Activated effector memory CD4-positive, alpha-beta T cell treated with anti-CD3 and anti-CD28 coated beads, Interleukin-2, amount 50 U/mL, for 16 hours (primary cell): ENCODE results near the gene TMEM139.

Experiments
- DNase-seq: peaks from one replicate; pipeline ENCODE4 v3.0.0-alpha.2; 2020

The TMEM139 gene

DNA sequence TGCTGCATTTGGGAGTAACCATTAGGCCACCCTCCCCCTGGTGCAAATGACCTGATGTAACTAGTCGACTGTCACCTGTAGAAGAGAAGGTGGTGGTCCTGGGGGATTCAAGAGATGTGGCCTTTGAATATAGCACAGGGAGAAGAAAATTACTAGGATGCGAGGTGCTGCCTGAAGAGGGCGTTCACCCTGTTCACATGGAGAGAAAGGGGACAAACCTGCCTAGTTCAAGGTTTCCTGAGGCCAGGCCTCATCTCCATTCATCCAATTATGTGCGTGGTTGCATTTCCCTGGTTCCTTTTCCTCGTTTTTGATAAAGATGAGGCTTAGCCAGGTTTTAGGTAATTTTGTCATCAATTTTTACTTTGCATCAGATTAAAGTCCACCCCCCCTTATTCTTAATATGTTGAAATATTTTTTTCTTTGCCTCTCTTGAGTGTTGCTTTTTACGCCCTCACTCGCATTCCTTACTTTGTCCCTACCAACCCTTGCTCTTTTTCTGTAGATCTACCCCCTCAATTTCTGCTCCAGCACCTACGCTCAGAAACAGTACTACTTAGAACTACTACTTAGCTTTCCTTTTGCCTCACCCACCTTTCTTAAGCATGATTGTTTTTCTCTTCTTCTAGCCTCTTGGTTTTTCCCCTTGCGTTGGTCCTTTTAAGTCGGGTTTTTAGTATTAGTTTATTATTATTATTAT lies 44.9 kb downstream of the TMEM139 start:
- DNase-seq = no peak

DNA sequence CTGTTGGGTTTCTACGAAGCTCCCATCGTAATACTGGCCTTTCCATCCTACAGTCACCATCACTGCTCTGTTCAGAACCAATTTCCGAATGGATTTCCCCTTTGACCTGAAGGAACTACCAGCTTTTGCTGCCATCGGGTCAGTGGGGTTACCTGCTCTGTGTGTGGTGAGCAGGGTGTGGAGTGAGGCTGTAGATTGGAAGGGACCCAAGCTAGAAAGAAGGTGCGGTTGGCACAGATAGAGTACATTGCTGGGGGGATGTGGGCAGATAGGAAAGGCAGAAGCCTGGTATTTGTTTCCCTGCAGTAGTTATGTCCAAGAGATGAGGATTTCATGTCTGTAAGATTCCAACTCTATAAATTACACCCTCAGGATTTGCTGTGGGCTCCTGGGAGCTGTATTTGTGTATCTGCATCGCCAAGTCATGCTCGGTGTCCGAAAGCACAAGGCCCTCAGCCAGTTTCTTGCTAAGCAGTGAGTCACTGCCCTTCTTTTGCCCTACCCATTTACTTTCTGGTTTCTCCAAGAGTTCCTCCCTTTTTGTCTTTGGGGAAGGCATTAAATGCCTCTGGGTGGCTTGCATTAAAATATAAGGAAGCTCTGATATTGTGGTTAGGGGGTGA lies 46.5 kb downstream of the TMEM139 start:
- no peak for DNase-seq

DNA sequence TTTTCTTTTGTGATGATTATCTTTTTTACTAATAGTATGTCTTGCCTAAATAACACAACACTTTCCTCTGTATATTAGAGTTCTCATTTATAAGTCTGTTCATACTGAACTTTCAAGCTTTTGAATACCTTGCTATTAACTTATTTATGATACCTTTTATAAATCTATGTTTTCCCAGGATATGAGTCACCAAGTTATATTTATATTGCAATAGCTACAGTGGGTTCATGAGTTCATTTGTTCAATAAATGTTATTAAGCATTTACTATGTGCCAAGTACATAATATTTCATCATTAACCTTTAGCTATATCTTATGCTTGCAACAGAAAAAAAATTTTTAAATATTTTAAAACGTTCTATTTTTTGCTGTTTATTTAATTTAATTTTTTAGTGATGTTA lies 49.5 kb downstream of the TMEM139 start:
- DNase-seq = no peak

DNA sequence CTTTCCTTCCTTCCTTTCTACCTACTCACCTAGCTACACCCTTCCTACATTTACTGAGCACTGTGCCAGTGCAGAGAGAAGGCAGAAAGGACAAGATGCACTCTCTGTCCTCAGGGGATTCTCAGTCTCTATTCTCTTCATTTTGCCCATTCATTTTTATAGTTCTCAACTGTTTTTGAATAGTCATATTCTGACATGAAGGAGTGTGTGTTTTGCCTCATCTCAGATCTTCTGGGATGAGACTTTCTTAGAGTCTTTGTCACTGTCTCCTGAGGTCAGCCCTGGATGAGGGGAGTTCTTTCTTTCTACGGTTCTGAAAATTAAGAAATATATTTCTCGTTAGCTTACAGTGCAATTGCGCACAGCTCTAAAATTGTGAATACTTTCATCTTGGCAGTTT lies 52.5 kb downstream of the TMEM139 start:
- DNase-seq = no peak
